ENCODE data around the gene COBL.
"Not testable (repeated sequence)": the region's sequence is repeated elsewhere in the genome, so short reads cannot be mapped to it uniquely, and the experiment has no call there.

Gene COBL

GRCh38 chr7:51016546-51016945 lies 300.1 kb downstream of the COBL start:
- DNase-seq, result no peak

DNA sequence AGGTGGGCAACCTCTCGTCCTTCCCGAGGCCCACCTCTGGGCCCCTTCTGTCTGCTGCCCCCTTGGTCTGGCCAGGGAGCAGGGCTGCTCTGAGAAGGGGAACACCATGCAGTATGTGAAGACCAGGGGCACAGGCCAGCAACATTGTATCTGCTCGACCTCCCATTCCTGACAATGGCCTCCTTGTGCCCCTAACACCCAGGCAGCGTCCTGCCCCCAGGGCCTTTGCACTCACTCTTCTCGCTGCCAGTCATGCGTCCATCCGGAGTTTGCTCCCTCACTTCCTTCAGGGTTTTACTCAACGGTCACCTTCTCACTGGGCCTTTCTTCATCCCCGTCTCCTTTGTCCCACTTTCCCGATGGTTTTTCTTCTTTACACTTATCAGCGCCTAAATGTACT lies 301.0 kb downstream of the COBL start:
- DNase-seq, result no peak

DNA sequence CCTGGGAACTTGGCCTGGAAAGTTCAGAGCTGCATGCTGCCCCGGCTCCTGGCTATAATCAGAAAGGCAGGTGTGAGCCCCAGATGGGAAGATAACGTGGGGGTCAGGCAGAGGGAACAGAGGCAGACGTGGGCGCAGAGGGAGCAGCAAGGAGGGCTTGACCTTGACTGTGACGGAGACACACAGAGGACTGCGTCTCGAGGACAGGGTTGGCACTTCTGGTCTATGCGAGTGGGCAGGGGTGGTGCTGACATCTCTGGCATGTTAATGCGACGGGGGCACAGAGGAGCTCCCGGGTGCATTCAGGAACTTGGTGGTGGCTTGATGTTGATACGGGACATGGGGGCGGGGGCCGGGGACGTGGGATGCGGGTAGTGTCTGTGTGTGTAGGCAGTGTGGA lies 301.8 kb downstream of the COBL start:
- no peak for DNase-seq

DNA sequence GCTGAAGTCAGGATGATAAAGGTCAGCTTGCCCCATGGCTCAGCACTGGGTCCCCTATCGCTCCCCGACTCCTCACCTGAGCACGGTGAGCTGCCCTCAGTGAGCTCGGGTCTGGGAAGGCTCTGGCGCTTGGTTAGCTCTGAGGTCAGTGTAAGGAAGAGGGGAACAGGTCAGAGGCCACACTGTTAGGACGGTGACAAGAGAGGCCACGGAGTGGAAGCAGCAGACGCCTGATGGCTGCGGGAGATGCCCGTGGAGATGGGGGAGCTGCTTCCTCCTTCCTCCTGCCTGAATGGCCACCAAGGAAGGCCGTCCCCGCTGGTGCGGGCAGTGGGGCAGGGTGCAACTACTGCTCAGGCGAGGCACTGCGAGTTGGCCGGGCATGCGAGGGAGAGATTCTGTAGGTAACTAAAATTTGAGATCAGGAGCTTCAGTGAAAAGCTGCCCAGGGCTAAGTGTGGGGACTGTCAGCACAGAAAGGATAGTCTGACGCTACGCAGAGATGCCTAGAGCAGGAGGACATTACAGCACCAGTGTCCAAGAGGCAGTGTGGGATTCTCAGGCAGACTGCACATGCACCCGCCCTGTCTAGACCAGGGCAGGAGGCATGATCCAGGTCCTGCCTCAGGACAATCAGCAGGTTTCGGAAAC lies 302.6 kb downstream of the COBL start:
- no peak for DNase-seq

DNA sequence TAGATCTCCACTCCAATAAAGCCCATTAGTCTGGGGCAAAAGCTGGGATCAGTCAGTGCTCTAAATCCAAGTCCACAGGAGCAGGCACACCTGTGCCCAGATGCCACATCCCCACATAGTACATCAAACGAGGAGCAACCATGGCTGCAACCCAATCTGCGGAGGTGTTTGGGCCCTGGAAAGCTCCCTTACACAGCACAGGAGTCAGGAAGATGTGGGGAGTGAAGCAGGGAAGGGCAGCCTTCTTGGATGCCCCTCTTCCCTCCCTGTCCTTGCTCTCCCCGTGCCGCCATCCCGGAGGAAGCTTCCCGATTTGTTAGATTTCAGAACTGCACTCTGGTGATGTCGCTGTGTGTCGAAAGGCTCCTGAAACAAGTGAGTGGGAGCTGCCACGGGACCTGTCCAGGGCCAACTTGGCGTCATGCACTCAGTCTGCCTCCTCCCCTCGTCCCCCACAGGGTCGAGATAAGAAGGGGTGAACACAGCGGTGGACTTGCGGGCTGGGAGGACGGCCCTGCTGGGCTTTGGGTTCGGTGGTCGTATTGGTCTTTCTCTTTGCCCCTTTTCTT lies 303.3 kb downstream of the COBL start:
- no peak for DNase-seq

- no peak for DNase-seq
Observed at GRCh38 chr7:51012569-51013217, 303.9 kb downstream of the COBL start.

DNA sequence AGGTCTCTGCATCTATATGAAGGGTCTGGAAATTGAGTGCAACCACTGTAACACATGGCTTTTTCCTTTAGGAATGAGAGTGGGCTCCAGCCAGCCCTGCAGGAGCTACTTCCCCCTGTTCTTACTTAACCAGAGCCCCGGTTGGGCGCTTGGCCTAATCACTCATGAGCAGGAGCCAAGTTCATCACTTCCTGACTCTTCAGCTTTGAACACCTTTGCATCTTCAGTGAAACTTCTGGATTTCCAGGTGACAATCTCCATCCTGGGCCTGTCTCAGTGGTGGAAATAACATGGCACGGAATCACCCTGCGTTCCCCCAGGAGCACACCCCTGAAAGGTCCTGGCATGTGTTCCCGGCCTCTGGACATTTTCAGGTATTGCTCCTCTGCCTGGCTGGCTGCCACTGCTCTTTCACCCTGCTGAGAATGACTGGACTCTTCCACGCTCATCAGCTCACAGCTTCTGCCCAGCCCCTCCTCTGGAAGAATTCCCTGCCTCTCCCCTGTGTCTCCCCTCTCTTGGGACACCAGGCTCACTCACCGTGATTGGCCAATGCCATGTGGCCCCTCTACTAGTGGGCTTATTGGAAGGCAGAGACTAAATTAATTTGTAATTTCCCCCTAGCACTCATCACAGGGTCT lies 304.8 kb downstream of the COBL start:
- no peak for DNase-seq

DNA sequence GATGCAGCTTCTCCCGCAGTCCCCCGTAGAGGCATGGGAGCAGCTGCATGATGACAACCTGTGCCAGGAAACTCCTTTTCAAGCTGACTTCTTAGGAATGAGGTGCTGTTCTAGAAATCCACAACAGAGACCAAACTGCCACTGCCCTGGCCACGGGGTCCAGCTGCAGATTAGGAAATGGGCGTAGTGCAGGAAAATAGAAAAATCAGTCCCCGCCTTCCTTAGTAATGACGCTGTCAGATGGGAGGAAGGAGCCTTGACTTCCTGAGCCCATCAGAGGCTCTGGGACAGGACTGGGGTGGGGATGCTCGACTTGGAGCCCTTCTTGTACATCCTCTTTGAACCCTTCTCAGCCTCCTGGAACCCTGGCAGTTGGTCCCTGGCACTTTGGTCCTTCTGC lies 306.1 kb downstream of the COBL start:
- DNase-seq, result no peak

GRCh38 chr7:51009716-51010496 lies 306.7 kb downstream of the COBL start:
- no peak for DNase-seq

GRCh38 chr7:51007551-51008505 lies 308.8 kb downstream of the COBL start:
- no peak for DNase-seq

- no peak for DNase-seq
Observed at GRCh38 chr7:51006483-51007235, 309.9 kb downstream of the COBL start.

DNA sequence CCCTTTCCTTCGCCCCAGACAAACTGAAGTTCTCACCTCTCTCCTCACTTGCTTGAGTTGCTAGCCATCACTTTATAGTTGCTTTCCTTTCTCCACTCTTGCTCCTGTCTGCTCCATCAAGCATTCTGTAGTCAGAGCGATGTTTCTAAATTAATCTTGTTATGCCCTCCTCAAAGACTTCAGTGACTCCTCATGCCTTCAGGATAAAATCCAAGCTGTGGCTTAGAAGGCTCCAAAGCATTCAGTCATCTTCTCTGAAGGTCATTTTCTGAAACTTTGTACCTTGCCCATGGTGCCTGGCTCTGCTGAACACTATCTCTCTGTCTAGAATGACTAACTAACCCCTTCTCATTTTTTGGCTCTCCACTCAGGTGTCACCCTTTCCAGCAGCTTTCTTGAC lies 311.5 kb downstream of the COBL start:
- no peak for DNase-seq

DNA sequence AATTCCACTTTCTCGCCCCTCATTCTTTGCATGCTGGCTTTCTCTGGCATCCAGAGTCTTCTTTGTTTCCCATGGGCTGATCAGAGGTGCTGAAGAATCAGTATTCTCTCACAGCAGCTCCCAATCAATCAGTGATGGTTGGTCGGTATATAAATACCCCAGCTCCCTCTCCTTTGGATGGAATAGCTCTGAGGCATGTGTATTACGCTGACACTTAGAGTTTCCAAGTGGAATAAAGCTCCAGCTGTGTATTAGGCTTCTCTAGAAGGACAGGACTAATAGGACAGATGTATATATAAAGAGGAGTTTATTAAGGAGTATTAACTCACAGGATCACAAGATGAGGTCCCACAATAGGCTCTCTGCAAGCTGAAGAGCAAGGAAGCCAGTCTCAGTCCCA lies 315.7 kb downstream of the COBL start:
- no peak for DNase-seq

DNA sequence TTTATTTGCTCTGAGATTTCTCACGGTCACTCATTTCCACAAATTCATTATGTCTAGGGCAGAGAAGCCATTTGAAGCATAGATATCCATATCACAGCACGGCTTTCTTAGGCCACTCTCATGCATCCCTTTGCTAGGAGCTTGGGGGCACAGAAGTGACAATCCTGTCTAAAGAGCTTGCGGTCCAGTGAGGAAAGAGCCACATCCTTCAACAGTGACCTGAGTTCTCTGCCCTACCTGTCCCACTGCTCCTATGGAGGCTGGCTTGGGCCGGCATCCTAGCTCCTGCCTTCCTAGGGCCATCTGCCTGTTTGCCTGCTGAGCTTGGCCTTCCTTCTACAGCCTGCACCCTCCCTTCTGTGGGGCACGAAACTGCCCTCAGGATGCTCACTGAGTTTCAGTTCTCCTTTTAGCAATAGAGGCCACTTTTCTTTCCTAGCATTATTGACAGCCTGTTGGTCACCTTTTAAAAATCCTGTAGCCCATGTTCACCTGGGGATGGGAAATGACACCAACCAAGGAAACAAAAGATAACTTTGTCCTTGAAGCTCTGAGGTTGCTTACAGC lies 321.8 kb downstream of the COBL start:
- DNase-seq, result no peak

GRCh38 chr7:50990214-50990613 lies 326.4 kb downstream of the COBL start:
- not testable (repeated sequence) for DNase-seq

DNA sequence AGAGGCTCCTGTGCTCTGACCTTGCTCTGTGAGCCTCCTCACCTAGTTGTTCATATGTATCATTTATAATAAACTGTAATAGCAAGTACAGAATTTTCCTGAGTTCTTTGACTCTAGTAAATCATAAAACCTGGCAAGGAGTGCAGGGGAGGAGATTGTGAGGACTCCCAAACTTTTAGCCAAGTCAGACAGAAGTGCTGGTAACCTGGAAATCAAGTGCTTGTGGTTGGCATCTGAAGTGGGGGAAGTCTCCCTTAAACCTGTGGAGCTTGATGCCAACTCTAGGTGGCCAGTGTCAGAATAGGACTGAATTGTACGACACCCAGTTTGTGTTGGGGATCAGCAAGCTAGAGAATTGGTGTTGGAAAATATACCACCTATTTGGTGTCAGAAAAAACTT lies 327.6 kb downstream of the COBL start:
- DNase-seq, result no peak

GRCh38 chr7:50988465-50988864 lies 328.1 kb downstream of the COBL start:
- no peak for DNase-seq

- no peak for DNase-seq
Observed at GRCh38 chr7:50985096-50985495, 331.5 kb downstream of the COBL start.

DNA sequence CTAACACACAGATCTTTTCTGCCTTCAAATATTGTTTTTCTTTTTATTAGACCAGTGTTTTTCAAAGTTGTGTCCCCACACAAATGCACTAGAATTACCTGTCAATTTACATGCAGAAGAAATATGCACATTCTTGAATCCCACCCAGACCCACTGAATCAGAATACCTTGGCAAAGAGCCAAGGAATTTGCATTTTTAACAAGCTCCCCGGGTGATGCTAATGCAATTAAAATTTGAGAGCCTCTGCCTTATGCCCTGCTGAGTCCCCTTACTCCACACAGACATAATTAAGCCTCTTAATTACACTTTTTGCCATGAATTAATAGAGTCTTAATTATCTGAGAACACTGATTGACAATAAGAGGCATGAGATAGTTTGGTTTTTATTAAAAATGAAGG lies 332.8 kb downstream of the COBL start:
- DNase-seq, result no peak

- DNase-seq, result no peak
Observed at GRCh38 chr7:50982626-50983025, 334.0 kb downstream of the COBL start.

DNA sequence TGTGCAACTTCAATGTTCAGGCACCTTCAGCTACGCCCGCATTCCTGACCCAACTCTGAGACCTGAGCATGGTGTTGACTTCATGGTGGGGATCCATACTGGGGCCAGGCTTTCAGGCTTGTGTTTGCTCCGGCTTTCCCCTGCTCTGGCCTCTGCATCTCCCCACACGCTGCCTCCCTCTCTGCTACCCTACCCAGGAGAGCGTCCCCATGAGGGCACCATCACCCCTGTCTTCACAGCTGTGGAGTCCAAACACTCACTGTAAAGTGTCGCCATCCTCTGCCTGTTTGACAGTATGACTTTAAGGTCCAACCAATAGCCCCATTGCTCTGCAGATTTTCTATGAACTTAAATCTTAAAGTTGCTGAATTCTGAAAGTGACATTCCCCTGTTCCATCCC lies 334.9 kb downstream of the COBL start:
- DNase-seq, result no peak

Measured in femur (tissue), 1 donor.